Measurements from ENCODE around the gene UTF1.
"Not testable (repeated sequence)": the region's sequence is repeated elsewhere in the genome, so short reads cannot be mapped to it uniquely, and the experiment has no call there.

UTF1 gene

DNA sequence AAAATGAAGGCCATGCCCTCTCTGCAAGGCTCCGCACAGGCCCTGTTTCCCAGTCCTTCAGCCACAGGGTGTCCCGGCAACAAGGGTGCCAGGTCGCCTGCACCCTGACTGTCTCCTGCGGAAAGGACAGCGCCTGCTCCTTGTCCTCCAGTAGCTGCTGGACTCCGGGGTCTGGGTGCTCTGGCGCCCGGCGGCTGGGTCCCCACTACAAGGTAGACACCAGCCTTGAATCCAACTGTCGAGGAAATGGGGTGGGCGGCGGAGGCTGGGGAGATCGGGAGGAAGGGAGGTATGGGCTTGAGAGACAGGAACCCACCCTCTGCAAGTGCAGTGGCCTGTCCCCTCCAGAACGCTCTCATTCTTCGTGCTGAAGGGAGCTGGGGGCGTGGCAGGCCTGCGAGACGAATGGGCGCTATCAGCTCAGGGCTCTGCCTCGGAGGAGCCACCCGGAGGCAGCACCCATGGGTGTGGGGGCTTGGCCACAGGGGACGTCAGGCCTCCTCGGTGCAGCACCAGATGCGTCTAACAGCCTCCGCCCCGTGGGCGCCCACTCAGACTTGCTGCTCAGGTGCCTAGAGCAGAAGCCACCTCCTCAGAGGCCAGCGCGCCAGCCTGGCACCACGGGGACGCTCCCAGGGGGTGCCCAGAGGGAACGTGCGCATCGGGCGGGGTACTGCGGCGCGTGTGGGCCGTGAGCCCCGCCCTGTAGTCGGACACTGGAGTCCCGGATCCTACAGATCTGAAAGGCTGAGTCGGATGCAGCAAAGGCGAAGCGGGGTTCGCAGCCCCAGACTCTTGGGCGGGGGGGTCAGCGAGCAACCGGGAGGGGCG is 31.1 kb downstream of the UTF1 start:
- in situ Hi-C loops (cut with MboI; ENCODE audit: low sequenced_read_pairs) = no loop called here

DNA sequence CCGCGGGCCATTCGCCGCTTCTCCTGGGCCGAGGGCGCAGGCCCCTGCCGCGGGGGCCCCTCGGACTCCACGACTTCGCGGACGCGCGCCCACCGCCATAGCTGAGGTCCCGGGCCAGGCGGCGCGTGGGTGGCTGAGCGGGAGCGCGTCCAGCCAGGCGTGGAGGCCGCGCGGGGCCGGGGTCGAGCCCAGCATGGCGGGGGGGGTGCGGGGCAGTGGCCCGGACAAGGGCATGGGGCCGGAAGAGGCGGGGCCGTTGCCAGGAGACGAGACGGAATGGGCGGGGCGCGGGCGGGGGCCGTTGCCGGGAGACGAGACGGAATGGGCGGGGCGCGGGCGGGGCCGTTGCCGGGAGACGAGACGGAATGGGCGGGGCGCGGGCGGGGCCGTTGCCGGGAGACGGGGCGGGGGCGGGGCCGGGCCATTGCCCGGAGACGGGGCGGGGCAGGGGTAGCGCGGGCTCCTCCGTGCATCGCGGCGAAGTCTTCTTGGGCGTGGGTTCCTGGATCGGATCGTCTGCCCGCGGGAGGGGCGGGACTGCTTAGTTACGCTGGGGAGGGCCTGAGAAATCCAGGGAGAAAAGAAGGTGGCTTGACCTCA is 31.8 kb downstream of the UTF1 start:
- in situ Hi-C loops (cut with MboI; ENCODE audit: low sequenced_read_pairs) = no loop called here

DNA sequence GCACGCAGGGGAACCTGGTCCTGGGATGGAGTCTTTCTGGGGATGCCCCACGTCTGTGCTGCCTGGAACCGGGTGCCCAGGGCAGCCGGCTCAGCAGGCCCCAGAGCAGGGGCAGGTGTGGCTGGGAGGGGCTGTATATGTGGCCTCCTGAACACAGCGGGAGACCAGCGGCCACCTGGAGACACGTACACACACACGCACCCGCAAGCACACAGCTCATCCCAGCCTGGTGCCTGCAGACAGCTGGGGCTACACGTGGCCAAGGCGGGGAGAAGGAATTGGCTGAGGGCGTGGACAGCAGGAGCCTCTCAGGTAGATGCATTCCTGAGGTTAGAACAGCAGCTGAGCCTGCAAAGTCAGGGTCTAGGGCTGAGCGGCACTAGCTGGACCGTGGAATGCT is 32.7 kb downstream of the UTF1 start:
- in situ Hi-C loops (cut with MboI; ENCODE audit: low sequenced_read_pairs) = no loop called here

DNA sequence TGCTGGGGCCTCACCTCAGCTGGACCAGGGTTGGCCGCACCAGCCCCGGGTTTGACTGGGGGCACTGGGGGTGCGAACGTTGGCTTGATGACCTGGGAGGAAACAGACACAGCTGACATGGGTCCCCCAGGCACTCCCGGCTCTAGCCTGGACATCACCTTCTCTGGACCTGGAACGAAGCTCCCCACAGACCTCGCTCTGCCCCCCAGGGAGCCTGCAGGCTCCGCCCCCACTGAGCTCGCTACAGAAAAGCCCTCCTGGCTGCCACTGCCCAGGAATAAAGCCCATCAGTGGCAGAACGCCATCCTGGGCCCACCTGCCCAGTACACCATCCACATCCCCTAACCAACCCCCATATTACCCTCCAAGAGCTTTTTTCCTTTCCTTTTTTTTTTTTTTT is 33.7 kb downstream of the UTF1 start:
- in situ Hi-C loops (cut with MboI; ENCODE audit: low sequenced_read_pairs) = no loop called here

DNA sequence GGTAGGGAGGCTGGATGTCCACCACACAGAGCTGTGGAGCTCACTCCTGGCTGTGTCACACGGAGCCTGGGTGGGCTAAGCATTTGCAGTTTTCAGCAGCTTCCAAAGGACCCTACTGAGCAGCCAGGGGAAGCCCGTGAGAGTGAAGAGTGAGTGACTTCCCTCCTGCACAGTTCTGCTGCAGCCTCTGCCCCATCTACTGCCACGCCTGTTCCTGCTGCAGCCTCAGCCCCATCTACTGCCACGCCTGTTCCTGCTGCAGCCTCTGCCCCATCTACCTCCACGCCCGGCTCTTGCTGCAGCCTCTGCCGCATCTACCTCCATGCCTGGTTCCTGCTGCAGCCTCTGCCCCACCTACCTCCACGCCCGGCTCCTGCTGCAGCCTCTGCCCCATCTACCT is 34.4 kb downstream of the UTF1 start:
- in situ Hi-C loops (cut with MboI; ENCODE audit: low sequenced_read_pairs) = no loop called here

DNA sequence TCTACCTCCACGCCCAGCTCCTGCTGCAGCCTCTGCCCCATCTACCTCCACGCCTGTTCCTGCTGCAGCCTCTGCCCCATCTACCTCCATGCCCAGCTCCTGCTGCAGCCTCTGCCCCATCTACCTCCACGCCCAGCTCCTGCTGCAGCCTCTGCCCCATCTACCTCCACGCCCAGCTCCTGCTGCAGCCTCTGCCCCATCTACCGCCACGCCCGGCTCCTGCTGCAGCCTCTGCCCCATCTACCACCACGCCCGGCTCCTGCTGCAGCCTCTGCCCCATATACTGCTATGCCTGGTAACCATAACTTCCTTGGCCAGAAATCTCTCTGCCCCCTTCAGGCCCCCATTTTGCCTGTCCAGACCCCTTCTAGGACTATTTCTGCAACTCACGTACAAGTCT is 35.0 kb downstream of the UTF1 start:
- in situ Hi-C loops (cut with MboI; ENCODE audit: low sequenced_read_pairs) = not testable (repeated sequence)

DNA sequence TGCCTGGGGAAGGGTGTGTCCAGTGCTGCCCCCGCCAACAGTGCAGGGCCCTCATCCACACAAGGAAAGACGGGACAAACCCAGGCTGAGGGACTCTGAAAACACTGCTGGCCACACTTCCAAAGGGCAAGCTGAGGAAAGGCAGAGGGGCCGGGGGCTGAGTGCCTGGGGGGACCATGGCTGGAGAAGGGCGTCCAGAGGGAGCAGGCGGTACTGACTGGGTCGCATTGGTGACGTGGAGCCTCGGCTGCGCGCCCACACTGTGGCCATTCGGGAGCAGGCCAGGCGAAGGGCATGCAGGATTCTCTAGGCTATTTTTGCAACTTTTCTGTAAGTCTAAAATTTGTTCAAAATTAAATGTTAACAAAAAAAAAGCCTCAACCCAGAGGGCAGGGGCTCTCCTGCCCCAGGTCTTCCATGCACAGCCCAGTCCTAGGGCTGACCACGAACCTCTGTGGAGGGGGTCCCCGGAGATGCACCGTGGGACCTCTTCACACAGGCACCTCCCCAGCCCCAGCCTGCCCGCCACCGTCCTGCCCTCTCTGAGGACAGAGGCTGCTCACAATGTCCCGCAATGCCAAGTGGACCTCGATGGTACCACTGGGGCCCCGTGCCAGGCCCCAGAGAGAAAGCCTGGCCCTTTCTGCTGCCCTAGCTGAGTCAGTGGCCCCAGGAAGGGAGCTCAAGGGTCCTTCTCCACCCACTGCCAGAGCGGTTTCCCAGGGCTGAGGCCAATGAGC is 36.2 kb downstream of the UTF1 start:
- in situ Hi-C loops (cut with MboI; ENCODE audit: low sequenced_read_pairs) = no loop called here

DNA sequence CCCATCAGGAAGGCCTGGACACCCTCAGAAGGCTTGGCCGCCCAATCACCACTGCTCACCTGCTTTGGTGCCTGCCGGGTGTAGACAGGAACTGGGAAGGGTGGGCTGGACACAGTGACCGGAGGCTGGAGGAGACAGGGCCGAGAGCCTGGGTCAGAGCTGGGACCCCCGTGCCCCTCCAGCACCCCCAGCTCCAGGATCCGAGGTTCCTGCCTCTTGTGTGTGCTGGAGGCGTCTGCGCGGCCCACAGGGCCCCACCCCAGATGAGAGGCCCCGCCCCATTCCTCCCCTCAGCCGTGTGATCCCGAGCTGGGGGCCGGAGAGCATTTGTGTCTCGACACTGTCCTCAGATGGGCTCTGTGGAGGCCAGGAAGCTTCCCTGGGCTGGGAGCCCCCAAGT is 37.3 kb downstream of the UTF1 start:
- in situ Hi-C loops (cut with MboI; ENCODE audit: low sequenced_read_pairs) = no loop called here

DNA sequence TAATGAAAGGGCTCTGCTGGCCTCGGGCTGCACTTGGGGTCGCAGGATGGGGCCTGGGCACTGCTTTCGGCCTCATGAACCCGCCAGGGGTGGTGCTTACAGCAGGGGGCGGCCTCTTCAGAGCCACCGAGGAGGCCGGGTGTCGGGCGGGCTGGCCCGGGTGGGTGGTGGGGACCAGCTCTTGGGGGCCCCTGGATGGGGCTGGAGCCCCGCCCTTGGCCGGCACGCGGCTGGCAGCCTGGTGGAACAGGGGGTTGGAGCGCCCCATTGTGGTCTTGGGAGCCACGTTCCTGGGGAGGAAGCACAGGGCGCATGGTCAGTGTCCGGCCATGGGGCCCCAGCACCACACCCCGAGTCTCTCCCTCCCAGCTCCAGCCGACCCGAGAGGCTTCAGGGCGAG is 37.8 kb downstream of the UTF1 start:
- in situ Hi-C loops (cut with MboI; ENCODE audit: low sequenced_read_pairs) = no loop called here

DNA sequence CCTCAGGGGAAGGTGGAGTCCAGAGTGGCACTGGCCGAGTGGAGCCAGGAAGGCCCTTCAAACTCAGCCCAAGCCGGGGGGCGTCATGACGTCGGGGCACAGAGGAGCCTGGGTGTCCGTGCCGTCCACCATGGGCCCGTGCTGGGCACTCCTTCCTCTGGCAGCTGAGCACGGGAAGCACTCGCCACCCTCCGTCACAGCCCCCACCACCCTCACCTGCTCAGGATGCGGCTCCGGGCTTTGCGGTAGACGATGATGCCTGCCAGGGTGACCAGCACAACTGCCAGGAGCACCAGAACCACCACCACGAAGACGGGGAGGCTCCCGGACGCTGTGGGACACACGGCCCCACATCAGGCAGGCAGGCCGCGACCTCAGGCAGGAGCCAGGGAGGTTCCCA is 38.5 kb downstream of the UTF1 start:
- in situ Hi-C loops (cut with MboI; ENCODE audit: low sequenced_read_pairs) = no loop called here

DNA sequence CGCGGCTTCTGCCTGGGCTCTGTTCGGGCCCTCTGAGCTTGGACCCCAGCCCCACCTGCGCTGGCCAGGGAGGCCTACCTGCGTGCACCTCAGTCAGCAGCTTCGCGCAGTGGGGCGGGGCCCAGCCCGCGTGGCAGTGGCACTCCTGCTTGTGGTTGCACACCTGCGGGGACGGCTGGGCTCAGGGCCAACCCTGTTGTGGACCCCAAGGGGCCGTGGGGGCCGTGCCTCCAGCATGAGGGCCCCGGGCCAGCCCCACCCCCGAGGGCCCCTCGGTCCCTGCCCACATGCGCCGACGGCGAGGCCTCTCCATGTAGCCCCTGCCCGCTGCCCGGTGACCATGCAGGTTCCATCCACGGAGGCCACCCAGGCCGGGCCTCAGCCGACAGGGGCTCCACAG is 39.4 kb downstream of the UTF1 start:
- in situ Hi-C loops (cut with MboI; ENCODE audit: low sequenced_read_pairs) = no loop called here

DNA sequence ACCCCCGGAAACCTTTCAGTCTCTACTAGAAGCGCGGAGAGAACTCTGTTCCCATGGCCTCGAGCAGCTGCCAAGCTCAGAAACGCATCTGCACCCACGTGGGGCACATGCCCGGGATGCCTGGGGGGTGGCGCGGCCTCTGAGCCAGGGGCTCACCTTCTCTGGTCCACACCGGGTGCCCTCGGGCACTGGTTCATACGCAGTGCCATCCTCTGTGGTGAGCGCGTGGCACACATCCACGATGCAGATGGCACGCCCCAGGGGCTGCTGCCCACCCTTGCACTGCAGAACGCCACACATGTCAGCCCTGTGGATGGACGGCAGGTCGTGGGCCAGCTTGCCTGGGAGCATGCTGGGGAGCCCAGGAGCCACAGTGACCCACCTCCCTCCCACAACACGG is 40.2 kb downstream of the UTF1 start:
- in situ Hi-C loops (cut with MboI; ENCODE audit: low sequenced_read_pairs) = no loop called here

DNA sequence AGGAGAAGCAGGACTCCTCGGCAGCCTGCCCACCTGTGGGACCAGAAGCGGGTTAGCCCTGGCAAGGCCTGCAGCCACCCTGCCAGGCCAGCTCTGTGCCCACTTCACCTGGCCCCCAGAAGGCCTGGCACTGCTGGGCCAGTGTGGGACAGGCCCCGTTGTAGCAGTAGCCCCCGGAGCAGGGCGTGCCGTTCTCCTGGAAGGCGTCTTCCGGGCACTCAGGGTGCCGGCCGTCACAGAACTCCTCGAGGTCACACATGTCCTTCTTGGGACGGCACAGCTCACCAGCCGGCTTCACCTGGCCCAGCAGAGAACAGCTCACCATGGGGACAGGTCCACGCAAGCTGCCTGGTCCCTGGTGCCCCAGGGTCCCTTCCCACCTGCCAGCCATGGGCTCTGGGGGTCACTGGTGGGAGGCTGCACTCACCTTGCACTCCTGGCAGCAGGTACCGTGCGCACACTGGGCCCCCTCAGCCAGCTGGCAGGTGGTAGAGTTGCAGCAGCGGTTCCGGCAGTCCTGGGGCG is 40.8 kb downstream of the UTF1 start:
- in situ Hi-C loops (cut with MboI; ENCODE audit: low sequenced_read_pairs) = no loop called here

DNA sequence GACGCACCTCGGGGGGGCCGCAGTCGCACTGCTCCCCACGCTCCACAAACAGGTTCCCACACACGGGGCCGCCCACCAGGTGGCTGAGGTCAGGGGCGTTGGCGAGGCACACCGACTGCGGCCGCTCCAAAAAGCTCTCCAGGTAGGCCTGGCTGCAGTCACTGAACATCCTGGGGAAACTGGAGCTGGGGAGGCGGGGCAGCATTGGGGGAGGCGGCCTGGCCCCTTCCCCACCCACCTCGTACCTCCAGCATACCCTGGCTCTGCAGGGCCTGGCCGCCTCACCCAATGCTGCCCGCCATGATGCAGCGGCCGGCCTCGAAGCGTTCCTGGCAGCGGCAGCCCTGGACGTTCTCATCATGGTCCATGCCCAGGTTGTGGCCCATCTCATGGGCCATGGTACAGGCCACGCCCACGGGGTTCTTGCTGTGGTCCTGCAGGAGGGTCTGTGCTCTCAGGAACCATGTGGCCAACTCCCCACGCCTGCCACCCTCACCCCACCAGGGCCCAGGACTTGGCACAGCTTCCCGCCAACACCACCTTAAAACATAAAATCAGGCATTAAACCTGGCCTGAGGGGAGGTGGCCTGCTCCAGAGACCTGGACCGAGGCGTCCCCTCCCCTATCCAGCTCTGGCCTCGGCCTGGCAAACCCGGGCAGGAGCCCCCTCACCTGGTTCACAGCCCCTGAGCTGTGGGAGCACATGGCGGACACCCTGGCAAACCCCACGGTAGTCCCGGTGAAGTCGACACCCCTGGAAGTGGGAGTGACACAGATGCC is 41.7 kb downstream of the UTF1 start:
- in situ Hi-C loops (cut with MboI; ENCODE audit: low sequenced_read_pairs) = no loop called here

DNA sequence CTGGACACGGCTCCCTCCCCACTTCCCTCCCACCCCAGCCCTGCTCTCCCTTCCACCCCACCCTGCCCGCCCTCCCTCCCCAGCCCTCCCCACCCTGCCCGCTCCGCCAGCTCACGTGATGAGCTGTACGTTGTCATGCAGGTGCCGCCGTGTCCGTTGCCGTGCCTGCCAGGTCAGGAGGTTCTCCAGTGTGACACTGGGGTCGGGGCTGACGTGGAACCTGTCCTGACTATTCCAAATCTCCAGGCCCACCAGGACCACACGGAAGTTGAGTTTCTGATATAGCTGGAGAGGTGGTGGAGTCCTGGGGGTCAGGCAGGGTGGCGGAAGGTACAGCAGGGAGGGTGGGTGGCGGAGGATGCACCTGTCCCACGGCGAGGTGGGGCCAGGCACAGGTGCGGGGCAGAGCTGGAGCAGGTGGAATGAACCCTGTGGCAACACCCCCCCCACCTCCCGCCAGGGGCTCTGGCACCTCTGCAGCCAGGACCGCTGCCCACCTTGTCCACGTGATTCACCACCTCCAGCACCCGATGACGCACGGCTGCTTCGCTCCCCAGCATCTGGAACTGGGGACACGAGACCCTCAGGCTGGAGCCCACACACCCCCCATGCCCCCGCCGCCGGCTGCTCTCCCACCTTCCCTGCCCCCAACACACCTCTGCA is 42.4 kb downstream of the UTF1 start:
- in situ Hi-C loops (cut with MboI; ENCODE audit: low sequenced_read_pairs) = no loop called here

DNA sequence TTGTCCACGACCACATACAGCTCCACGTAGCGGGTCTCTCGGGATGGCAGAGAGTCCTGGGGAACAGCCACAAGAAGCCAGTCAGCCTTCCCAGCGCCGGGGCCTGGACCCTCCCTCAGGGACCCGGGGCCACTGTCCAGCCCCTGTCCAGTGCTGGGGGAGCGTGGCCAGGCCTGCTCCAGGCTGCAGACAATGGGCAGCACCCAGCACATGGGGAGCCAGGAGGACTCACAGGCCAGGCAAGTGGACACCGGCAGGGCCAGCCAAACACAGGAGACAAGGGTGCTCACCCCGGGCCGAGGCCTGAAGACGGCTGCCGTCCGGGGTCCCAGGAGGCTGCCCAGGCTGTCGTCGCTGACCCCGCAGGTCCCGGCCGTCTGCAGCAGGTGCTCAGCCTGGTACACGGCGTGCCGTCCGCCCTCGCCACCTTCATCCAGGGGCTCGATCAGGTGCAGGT is 43.0 kb downstream of the UTF1 start:
- in situ Hi-C loops (cut with MboI; ENCODE audit: low sequenced_read_pairs) = no loop called here

DNA sequence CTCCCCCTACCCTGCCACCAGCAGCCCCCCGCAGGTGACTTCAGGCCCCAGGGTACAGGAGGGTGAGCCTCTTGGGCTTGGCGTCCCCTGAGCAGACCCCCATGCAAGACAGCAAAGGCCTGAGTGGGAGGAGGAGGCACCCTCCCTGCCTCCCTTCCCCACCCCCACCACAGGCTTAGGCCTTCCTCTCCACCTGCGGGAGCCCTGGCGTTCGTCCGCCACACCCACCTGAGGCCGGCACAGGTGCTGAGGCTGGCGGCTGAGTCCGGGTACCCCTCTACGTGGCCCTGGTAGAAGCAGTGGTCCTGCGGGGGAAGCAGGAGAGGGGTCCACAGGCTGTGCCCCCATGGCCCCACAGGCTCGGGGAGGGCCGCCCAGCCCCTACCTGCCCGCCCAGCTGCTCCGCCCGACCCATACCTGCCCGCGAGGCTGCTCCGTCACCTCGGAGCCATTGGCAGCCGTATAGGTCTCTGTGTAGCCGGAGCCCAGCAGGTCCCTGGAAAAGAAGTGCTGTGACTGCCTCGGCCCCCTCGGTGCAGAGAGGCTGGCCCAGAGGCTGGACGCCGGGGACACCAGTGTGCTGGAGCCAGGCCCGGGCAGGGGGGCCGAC is 43.6 kb downstream of the UTF1 start:
- in situ Hi-C loops (cut with MboI; ENCODE audit: low sequenced_read_pairs) = no loop called here

DNA sequence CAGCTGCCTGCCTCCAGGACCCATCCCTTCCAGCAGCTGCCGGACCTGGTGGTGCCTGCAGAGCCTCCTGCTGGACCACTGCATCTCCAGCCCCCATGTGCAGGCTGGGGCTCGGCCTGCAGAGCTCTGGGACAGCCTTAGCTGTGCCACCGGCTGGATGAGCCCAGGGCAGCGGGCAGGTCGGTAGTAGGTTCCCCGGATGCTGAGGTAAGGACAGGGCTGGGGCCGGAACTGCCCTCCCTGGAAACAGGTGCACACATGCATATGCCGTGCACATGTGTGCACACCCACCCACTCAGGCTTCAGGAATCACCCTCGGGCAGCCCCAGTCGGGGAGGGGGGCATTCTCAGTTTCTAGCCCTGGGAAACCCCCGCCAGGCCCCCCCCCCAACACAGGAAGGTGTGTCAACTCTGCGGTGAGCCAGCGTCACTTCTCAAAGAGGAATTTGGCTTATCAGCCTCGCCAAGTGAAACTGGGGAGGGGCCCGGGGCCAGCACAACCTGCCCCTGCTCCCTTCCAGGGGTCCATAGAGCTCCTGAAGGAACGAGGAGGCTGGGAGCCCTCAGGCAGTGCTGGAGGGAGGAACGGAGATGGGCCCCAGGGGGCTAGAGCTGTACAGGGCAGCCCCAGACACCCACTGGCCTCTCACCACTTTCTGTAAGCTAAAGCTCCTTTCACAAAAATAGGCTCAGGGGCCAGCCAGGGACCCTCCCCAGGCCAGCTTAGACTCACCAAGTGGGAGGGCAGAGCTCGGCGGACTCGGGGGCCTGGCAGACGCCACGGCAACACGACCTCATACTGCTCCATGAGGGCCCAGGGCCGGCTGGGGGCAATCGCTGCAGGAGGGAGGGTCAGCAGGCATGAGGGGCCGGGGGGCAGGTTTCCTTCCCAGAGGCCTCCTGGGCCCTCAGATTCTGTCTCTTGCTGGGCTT is 45.0 kb downstream of the UTF1 start:
- in situ Hi-C loops (cut with MboI; ENCODE audit: low sequenced_read_pairs) = no loop called here

DNA sequence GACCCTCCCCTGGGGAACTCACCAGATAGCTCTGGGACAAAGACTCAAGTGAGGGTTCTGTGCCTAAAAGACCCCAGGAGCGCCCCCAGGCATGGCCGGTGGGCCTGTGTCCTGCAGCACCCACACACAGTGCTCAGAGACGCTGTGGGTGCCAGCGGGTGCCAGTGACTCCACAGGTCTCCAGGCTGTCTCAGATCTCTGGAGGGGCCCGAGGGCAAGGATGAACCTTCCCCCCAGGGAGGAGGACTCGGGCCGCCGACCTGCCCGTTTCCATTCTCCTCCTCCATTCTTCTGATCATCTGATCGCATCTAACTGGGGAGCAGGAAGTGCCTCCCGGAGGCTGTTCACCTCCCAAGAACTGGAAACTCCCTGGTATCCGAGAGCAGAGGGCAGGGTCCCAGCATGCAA is 45.7 kb downstream of the UTF1 start:
- in situ Hi-C loops (cut with MboI; ENCODE audit: low sequenced_read_pairs) = no loop called here
